ENCODE data around the gene ELAVL4. TPM values are rescaled to one million over a fixed set of nuclear protein-coding genes. Genes with fewer than 3 reads are reported as not detected.

The ELAVL4 gene
- total RNA-seq, 1 experiment from 2014 or later, result not detected

- H3K9ac ChIP-seq (ENCODE audit: low read length), result no peak overlapping the region
- H3K79me2 ChIP-seq (ENCODE audit: insufficient read depth, low read length), result no peaks in the 10 kb centered on the region
- H3K27me3 ChIP-seq (ENCODE audit: insufficient read depth, low read length), result peaks cover 57% of the 10 kb centered on the region
- no peaks in the 10 kb centered on the region for H3K36me3 ChIP-seq (ENCODE audit: control insufficient read depth in 1 of 2, insufficient read depth in 2 of 2, low read length in 2 of 2)
- ATAC-seq, result no peak
- H4K20me1 ChIP-seq (ENCODE audit: insufficient read depth), result no peaks in the 10 kb centered on the region
- intact Hi-C loops (cut with micrococcal nuclease), result no loop called here
- H3K4me3 ChIP-seq (replicated peaks in 1 of 2; ENCODE audit: low read depth in 1 of 2, low read length in 2 of 2), result no peak overlapping the region
- H3K4me1 ChIP-seq (ENCODE audit: control insufficient read depth in 1 of 2, insufficient read depth in 2 of 2, low read length in 2 of 2), result no peaks in the 10 kb centered on the region
- H2AFZ ChIP-seq (ENCODE audit: low read depth, low read length, poor library complexity, severe bottlenecking), result no peak overlapping the region
- H3K9me2 ChIP-seq (ENCODE audit: insufficient read depth), result no peaks in the 10 kb centered on the region
- H3K27ac ChIP-seq (ENCODE audit: low read depth, low read length), result no peak overlapping the region
- POLR2A ChIA-PET, result no interaction called here
- TF ChIP-seq ZNF274 (IDR thresholded peaks at IDR 0.05; ENCODE audit: low read depth, low read length) (no peak), JUND (IDR thresholded peaks at IDR 0.05) (no peak), RAD21 (IDR thresholded peaks at IDR 0.05; ENCODE audit: low read depth) (no peak), CEBPB (IDR thresholded peaks at IDR 0.05; ENCODE audit: low read depth) (no peak), POLR2A (IDR thresholded peaks at IDR 0.05; ENCODE audit: borderline replicate concordance, extremely low read depth, insufficient read depth, insufficient read length) (no peak), ZFX (IDR thresholded peaks at IDR 0.05) (no peak), SIN3A (IDR thresholded peaks at IDR 0.05; ENCODE audit: low read depth) (no peak)
- no peaks in the 10 kb centered on the region for H3K9me3 ChIP-seq (ENCODE audit: control insufficient read depth in 1 of 2, insufficient read depth in 1 of 2, low read depth in 1 of 2, low read length in 2 of 2)
- no TSS peak for BruUV-seq (replicated peaks)
- RAD21 ChIA-PET (ENCODE audit: low non-redundant PET in 1 of 2, low total read pairs in 2 of 2, uncharacterized antibody in 2 of 2, unreplicated experiment in 2 of 2), result no interaction called here
- DNase-seq (ENCODE audit: low read depth, low spot score), result no peak
- H3K4me2 ChIP-seq (ENCODE audit: low read length), result no peak overlapping the region
- CTCF ChIA-PET, result no interaction called here
These were observed 101.0 kb downstream of the ELAVL4 start for GRCh38 chr1:50209749-50210148.

GRCh38 chr1:50213505-50213904 is 104.8 kb downstream of the ELAVL4 start:
- TF ChIP-seq TCF7L2 (IDR thresholded peaks at IDR 0.05; ENCODE audit: borderline replicate concordance, extremely low read depth, insufficient read depth, insufficient read length), result no peak
- POLR2A ChIA-PET, result no interaction called here
- Histone ChIP-seq H3K9ac (ENCODE audit: low read length) (no peak overlapping the region), H3K9me3 (ENCODE audit: control insufficient read depth in 1 of 2, insufficient read depth in 1 of 2, low read depth in 1 of 2, low read length in 2 of 2) (no peaks in the 10 kb centered on the region), H3K4me3 (replicated peaks in 1 of 2; ENCODE audit: low read depth in 1 of 2, low read length in 2 of 2) (no peak overlapping the region), H3K79me2 (ENCODE audit: insufficient read depth, low read length) (no peaks in the 10 kb centered on the region), H3K9me2 (ENCODE audit: insufficient read depth) (no peaks in the 10 kb centered on the region), H4K20me1 (ENCODE audit: insufficient read depth) (no peaks in the 10 kb centered on the region), H3K4me2 (ENCODE audit: low read length) (no peak overlapping the region), H2AFZ (ENCODE audit: low read depth, low read length, poor library complexity, severe bottlenecking) (no peak overlapping the region), H3K4me1 (ENCODE audit: control insufficient read depth in 1 of 2, insufficient read depth in 2 of 2, low read length in 2 of 2) (no peaks in the 10 kb centered on the region), H3K27me3 (ENCODE audit: insufficient read depth, low read length) (peaks cover 31% of the 10 kb centered on the region), H3K27ac (ENCODE audit: low read depth, low read length) (no peak overlapping the region), H3K36me3 (ENCODE audit: control insufficient read depth in 1 of 2, insufficient read depth in 2 of 2, low read length in 2 of 2) (no peaks in the 10 kb centered on the region)
- DNase-seq (ENCODE audit: low read depth, low spot score), result no peak
- no peak for ATAC-seq
- CTCF ChIA-PET, result no interaction called here
- intact Hi-C loops (cut with micrococcal nuclease), result no loop called here
- no TSS peak for BruUV-seq (replicated peaks)
- RAD21 ChIA-PET (ENCODE audit: low non-redundant PET in 1 of 2, low total read pairs in 2 of 2, uncharacterized antibody in 2 of 2, unreplicated experiment in 2 of 2), result no interaction called here

Measured in HCT116 (cell line).